ENCODE data around the gene CLCA1.

CLCA1 gene

GRCh38 chr1:86504137-86504479 is 35.4 kb downstream of the CLCA1 start:
- DNase-seq (ENCODE audit: low spot score), result no peak

GRCh38 chr1:86504895-86505563 is 36.3 kb downstream of the CLCA1 start:
- no peak for DNase-seq (ENCODE audit: low spot score)

- no peak for DNase-seq (ENCODE audit: low spot score)
Measured at GRCh38 chr1:86505564-86505902, 36.8 kb downstream of the CLCA1 start.

- DNase-seq (ENCODE audit: low spot score), result peak; percentile 38
Measured at GRCh38 chr1:86507935-86508582, 39.3 kb downstream of the CLCA1 start.

GRCh38 chr1:86508583-86508969 is 39.8 kb downstream of the CLCA1 start:
- DNase-seq (ENCODE audit: low spot score), result no peak

GRCh38 chr1:86515597-86515996 is 46.9 kb downstream of the CLCA1 start:
- DNase-seq (ENCODE audit: low spot score), result peak; percentile 68

GRCh38 chr1:86516335-86516734 is 47.6 kb downstream of the CLCA1 start:
- DNase-seq (ENCODE audit: low spot score), result no peak

GRCh38 chr1:86517336-86517735 is 48.6 kb downstream of the CLCA1 start:
- no peak for DNase-seq (ENCODE audit: low spot score)

GRCh38 chr1:86520789-86521521 is 52.2 kb downstream of the CLCA1 start:
- no peak for DNase-seq (ENCODE audit: low spot score)

- no peak for DNase-seq (ENCODE audit: low spot score)
Measured at GRCh38 chr1:86521522-86521891, 52.8 kb downstream of the CLCA1 start.

GRCh38 chr1:86522240-86522639 is 53.5 kb downstream of the CLCA1 start:
- no peak for DNase-seq (ENCODE audit: low spot score)

- no peak for DNase-seq (ENCODE audit: low spot score)
Measured at GRCh38 chr1:86523670-86524354, 55.1 kb downstream of the CLCA1 start.

- DNase-seq (ENCODE audit: low spot score), result no peak
Measured at GRCh38 chr1:86527306-86527705, 58.6 kb downstream of the CLCA1 start.

- no peak for DNase-seq (ENCODE audit: low spot score)
Measured at GRCh38 chr1:86530211-86530845, 61.6 kb downstream of the CLCA1 start.

GRCh38 chr1:86537928-86538695 is 69.4 kb downstream of the CLCA1 start:
- DNase-seq (ENCODE audit: low spot score), result no peak

- DNase-seq (ENCODE audit: low spot score), result no peak
Measured at GRCh38 chr1:86538775-86539174, 70.0 kb downstream of the CLCA1 start.

GRCh38 chr1:86541859-86542258 is 73.1 kb downstream of the CLCA1 start:
- DNase-seq (ENCODE audit: low spot score), result no peak

GRCh38 chr1:86542631-86543030 is 73.9 kb downstream of the CLCA1 start:
- DNase-seq (ENCODE audit: low spot score), result no peak

GRCh38 chr1:86546787-86547221 is 78.1 kb downstream of the CLCA1 start, which contains the start of gene CLCA4:
Gene CLCA4, plus strand, starts transcription at chr1:86547078. Its CDS starts 42 bp downstream, at chr1:86547120.
- DNase-seq (ENCODE audit: low spot score), result peak; percentile 92

GRCh38 chr1:86548839-86549238 is 80.1 kb downstream of the CLCA1 start:
- no peak for DNase-seq (ENCODE audit: low spot score)
